Loucy (cell line): ENCODE data around the gene ATP1B1.

Experiments used
- H2AFZ ChIP-seq: fragments of 200-600 bp; sonication (generic); 2 replicates; pipeline ENCODE4 v1.6.0; 2016; ENCODE audit warnings: antibody characterized with exemption, mild to moderate bottlenecking, low read length, moderate library complexity
- H3F3A ChIP-seq: fragments of 200-600 bp; 2 replicates; pipeline ENCODE4 v1.6.0; 2016; ENCODE audit warnings: antibody characterized with exemption, low read depth, mild to moderate bottlenecking
- H3K27me3 ChIP-seq: fragments of 200-600 bp; sonication (generic); 2 replicates; pipeline ENCODE4 v1.6.1; 2014; ENCODE audit warnings: low read length, mild to moderate bottlenecking; ENCODE audit not compliant: insufficient read depth, poor library complexity, severe bottlenecking
- H3K36me3 ChIP-seq: fragments of 200-600 bp; sonication (generic); 2 replicates; pipeline ENCODE4 v1.6.1; 2016; ENCODE audit warnings: low read length; ENCODE audit not compliant: insufficient read depth
- H3K4me1 ChIP-seq: fragments of 200-600 bp; sonication (generic); 2 replicates; pipeline ENCODE4 v1.5.1; 2014; ENCODE audit warnings: low read length, mild to moderate bottlenecking; ENCODE audit not compliant: insufficient read depth, poor library complexity, severe bottlenecking
- H3K4me2 ChIP-seq: fragments of 200-600 bp; sonication (generic); 2 replicates; pipeline ENCODE4 v1.6.0; 2014; ENCODE audit warnings: antibody characterized with exemption, low read length, low read depth, mild to moderate bottlenecking; ENCODE audit not compliant: poor library complexity, severe bottlenecking
- H3K4me3 ChIP-seq: fragments of 200-600 bp; sonication (generic); 2 replicates; pipeline ENCODE4 v1.5.1; 2014; ENCODE audit warnings: low read length, mild to moderate bottlenecking, mixed read lengths; ENCODE audit not compliant: poor library complexity, severe bottlenecking
- H3K79me2 ChIP-seq: fragments of 200-600 bp; sonication (generic); 2 replicates; pipeline ENCODE4 v1.6.1; 2014; ENCODE audit warnings: low read length; ENCODE audit not compliant: insufficient read depth
- H3K9ac ChIP-seq: fragments of 200-600 bp; sonication (generic); 2 replicates; pipeline ENCODE4 v1.6.0; 2014; ENCODE audit warnings: mild to moderate bottlenecking, low read depth, low read length, moderate library complexity; ENCODE audit not compliant: poor library complexity, severe bottlenecking
- H3K9me2 ChIP-seq: fragments of 200-600 bp; sonication (generic); replicated peaks from 2 replicates; pipeline ENCODE4 v1.6.1; 2016; ENCODE audit warnings: low read depth, low read length, mixed read lengths
- H3K9me3 ChIP-seq: fragments of 200-600 bp; sonication (generic); 2 replicates; pipeline ENCODE4 v1.6.1; 2014; ENCODE audit warnings: mild to moderate bottlenecking, antibody characterized with exemption, low read length, low read depth; ENCODE audit not compliant: insufficient read depth
- H4K20me1 ChIP-seq: fragments of 200-600 bp; sonication (generic); 2 replicates; pipeline ENCODE4 v1.6.0; 2014; ENCODE audit warnings: antibody characterized with exemption, low read length, mild to moderate bottlenecking; ENCODE audit not compliant: insufficient read depth, poor library complexity, severe bottlenecking
- CTCF ChIP-seq: fragments of 200-600 bp; sonication (generic); conservative IDR thresholded peaks from 2 replicates; pipeline ENCODE4 v1.5.1; 2014; ENCODE audit warnings: mild to moderate bottlenecking, antibody characterized with exemption, low read length
- EZH2phosphoT487 ChIP-seq: fragments of 200-600 bp; IDR thresholded peaks from 2 replicates; pipeline ENCODE4 v1.6.1; 2018; ENCODE audit warnings: antibody characterized with exemption, mild to moderate bottlenecking, moderate library complexity, borderline replicate concordance

Gene ATP1B1

GRCh38 chr1:169148472-169149252, 42.2 kb downstream of the ATP1B1 start:
- Histone ChIP-seq H3K9ac (no peak overlapping the region), H3K9me3 (no peaks in the 10 kb centered on the region), H3F3A (no peaks in the 10 kb centered on the region), H2AFZ (no peak overlapping the region; the same call in 1 of the 2 replicates), H3K4me3 (no peak overlapping the region), H3K9me2 (no peaks in the 10 kb centered on the region), H3K79me2 (no peaks in the 10 kb centered on the region), H4K20me1 (no peaks in the 10 kb centered on the region), H3K36me3 (no peaks in the 10 kb centered on the region), H3K4me1 (peaks cover 8% of the 10 kb centered on the region), H3K4me2 (no peak overlapping the region), H3K27me3 (no peaks in the 10 kb centered on the region)
- no peak for TF ChIP-seq EZH2phosphoT487
- TF ChIP-seq CTCF: no peak

GRCh38 chr1:169149555-169150286, 43.2 kb downstream of the ATP1B1 start:
- H3K9ac ChIP-seq: no peak overlapping the region
- H3K9me2 ChIP-seq: no peaks in the 10 kb centered on the region
- H4K20me1 ChIP-seq: no peaks in the 10 kb centered on the region
- no peak overlapping the region for H3K4me3 ChIP-seq
- no peak overlapping the region for H2AFZ ChIP-seq
- no peak overlapping the region for H3K4me2 ChIP-seq
- H3K27me3 ChIP-seq: no peaks in the 10 kb centered on the region
- H3F3A ChIP-seq: no peaks in the 10 kb centered on the region
- TF ChIP-seq CTCF (no peak), EZH2phosphoT487 (no peak)
- no peaks in the 10 kb centered on the region for H3K9me3 ChIP-seq
- peaks cover 8% of the 10 kb centered on the region for H3K4me1 ChIP-seq
- H3K36me3 ChIP-seq: no peaks in the 10 kb centered on the region
- no peaks in the 10 kb centered on the region for H3K79me2 ChIP-seq

- no peak overlapping the region for H3K9ac ChIP-seq
- TF ChIP-seq CTCF (no peak), EZH2phosphoT487 (no peak)
- no peaks in the 10 kb centered on the region for H3K9me2 ChIP-seq
- no peak overlapping the region for H3K4me3 ChIP-seq
- no peak overlapping the region for H2AFZ ChIP-seq
- H3K36me3 ChIP-seq: no peaks in the 10 kb centered on the region
- H3K27me3 ChIP-seq: no peaks in the 10 kb centered on the region
- no peak overlapping the region for H3K4me2 ChIP-seq
- H3K4me1 ChIP-seq: peaks cover 8% of the 10 kb centered on the region
- H3F3A ChIP-seq: no peaks in the 10 kb centered on the region
- no peaks in the 10 kb centered on the region for H4K20me1 ChIP-seq
- H3K79me2 ChIP-seq: no peaks in the 10 kb centered on the region
- no peaks in the 10 kb centered on the region for H3K9me3 ChIP-seq
These were observed 44.3 kb downstream of the ATP1B1 start for GRCh38 chr1:169150641-169151337.
